MM.1S (cell line): ENCODE data around the gene IRF1.

Experiments used
- CTCF ChIP-seq: fragments of 300-600 bp; sonication (generic); IDR thresholded peaks from 2 replicates; pipeline ENCODE4 v1.5.1; 2016; ENCODE audit warnings: antibody characterized with exemption, low read length, mixed read lengths
- EZH2 ChIP-seq: fragments of 300-600 bp; sonication (generic); optimal IDR thresholded peaks from 2 replicates; pipeline ENCODE3; 2017; ENCODE audit warnings: low read depth, mild to moderate bottlenecking, antibody characterized with exemption, low read length, mixed read lengths
- EZH2phosphoT487 ChIP-seq: fragments of 300-600 bp; sonication (generic); IDR thresholded peaks from 2 replicates; pipeline ENCODE4 v1.6.1; 2018; ENCODE audit warnings: antibody characterized with exemption, low read length

- TF ChIP-seq CTCF, result no peak
- no peak for TF ChIP-seq EZH2
- no peak for TF ChIP-seq EZH2phosphoT487
Measured at GRCh38 chr5:132457371-132458225, 33.0 kb downstream of the IRF1 start.
